ENCODE data around the gene LETM1.

- TF ChIP-seq THRA (CRISPR knock-in tag; IDR thresholded peaks at IDR 0.05; ENCODE audit: borderline replicate concordance) (no peak), RAD21 (CRISPR knock-in tag; IDR thresholded peaks at IDR 0.05) (no peak), ZNF678 (CRISPR knock-in tag; IDR thresholded peaks at IDR 0.05) (no peak), CTCF (CRISPR knock-in tag; IDR thresholded peaks at IDR 0.05) (no peak), NBN (conservative IDR thresholded peaks at IDR 0.05) (no peak), TARDBP (CRISPR knock-in tag; IDR thresholded peaks at IDR 0.05) (no peak), ZNF318 (CRISPR knock-in tag; IDR thresholded peaks at IDR 0.05) (no peak), PATZ1 (CRISPR knock-in tag; IDR thresholded peaks at IDR 0.05) (no peak), ATAD3A (CRISPR knock-in tag; IDR thresholded peaks at IDR 0.05) (no peak)
These were observed 75.5 kb downstream of the LETM1 start for GRCh38 chr4:1780435-1780834.
